Adrenal gland (tissue), 5 donors: ENCODE data around the gene CTXN2.

ENCODE experiments used
- CTCF ChIP-seq, 6 experiments: fragments of 450-650 bp in 4 of 6; fragments of 200-600 bp in 2 of 6; sonication (generic) in 1 of 6; IDR thresholded peaks; 1 replicate in 5 of 6; 2 replicates in 1 of 6; pipeline versions ENCODE4 v1.5.1 to v1.8.0; 2016 to 2021; ENCODE audit warnings: antibody characterized with exemption in 6 of 6, mild to moderate bottlenecking in 2 of 6, moderate library complexity in 1 of 6
- POLR2A ChIP-seq, 2 donors: fragments of 450-650 bp; IDR thresholded peaks; one replicate each; pipeline ENCODE4 v1.6.1; 2017; ENCODE audit warnings: antibody characterized with exemption in 2 of 2, mild to moderate bottlenecking in 2 of 2, moderate library complexity in 1 of 2
- donor health status: DM: no; HTN: no; CAD: no.

GRCh38 chr15:48185529-48185928 is 5.9 kb upstream of the CTXN2 start:
- TF ChIP-seq CTCF (IDR thresholded peaks at IDR 0.05) (no peak), POLR2A (IDR thresholded peaks at IDR 0.05) (no peak)
